HG03159 (cell line): ENCODE measurements around the gene LIN28B.
"Not testable (repeated sequence)": the region's sequence is repeated elsewhere in the genome, so short reads cannot be mapped to it uniquely, and the experiment has no call there.

ENCODE experiments used
- ATAC-seq: cut with Tn5 transposase; IDR thresholded peaks from one replicate; pipeline ENCODE4 v1.9.1; 2021; ENCODE audit warnings: mild to moderate bottlenecking, moderate library complexity; ENCODE audit not compliant: unreplicated experiment

LIN28B gene

GRCh38 chr6:105005451-105005850 lies 48.5 kb downstream of the LIN28B start:
- ATAC-seq: no peak

DNA sequence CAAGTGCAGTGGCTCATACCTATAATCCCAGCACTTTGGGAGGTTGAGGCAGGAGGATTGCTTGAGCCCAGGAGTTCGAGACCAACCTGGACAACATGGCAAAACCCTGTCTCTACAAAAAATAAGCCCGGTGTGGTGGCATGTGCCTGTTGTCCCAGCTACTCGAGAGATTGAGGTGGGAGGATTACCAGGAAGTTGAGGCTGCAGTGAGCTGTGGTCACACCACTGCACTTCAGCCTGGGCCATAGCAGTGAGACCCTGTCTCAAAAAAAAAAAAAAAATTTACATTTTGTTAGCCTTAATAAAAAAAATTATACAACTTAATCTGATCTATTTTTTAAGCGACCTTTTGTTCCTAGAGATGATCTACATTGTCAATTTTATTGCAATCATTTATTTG lies 56.6 kb downstream of the LIN28B start:
- not testable (repeated sequence) for ATAC-seq

DNA sequence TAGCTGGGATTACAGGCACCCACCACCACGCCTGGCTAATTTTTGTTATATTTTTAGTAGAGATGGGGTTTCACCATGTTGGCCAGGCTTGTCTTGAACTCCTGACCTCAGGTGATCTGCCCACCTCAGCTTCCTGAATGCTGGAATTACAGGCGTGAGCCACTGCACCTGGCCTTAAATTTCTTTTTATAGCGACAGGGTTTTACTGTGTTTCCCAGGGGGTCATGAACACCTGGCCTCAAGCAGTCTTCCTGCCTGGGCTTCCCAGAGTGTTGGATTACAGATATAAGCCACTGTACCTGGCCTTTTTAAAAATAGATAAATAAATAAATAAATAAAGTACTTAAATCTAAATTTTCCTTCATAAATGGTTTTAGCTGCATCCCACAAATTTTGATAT lies 57.5 kb downstream of the LIN28B start:
- no peak for ATAC-seq

- ATAC-seq: no peak
Observed at GRCh38 chr6:105014954-105015353, 58.0 kb downstream of the LIN28B start.

DNA sequence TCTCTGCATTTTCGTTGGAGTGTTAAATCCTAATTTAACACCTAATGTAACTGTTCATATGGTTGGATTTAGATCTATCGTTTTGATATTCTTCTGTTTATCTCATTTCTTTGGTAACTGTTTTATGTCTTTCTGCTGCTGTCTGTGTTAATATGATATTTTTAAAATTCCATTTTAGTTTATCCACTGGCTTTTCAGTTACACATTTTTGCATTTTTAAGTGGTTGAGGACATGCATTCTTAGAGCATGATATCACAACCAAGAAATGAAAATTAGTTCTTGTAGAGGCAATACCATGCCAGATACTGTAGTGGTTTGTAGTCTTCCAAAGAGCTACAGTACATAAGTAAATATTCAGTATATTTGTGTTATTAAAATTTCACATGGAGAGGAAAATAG lies 58.6 kb downstream of the LIN28B start:
- ATAC-seq: no peak

DNA sequence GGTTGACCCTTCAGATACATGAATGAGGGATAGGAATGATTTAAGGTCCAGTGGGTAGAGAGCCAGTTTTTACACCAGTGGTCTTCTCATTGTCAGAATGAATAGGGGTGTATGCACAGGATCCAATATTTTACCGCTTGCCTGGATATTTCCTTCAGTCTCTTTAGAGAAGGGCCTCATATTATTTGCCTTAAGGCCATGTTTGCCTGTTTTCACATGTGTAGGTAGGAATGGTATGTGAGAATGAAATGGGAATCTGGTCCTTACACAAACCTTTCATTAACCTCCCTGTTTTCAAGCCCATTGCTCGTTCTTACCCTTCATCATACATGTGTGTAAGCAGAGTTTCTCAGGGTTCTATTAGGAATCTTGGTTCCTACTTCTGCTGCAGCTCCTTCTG lies 62.4 kb downstream of the LIN28B start:
- ATAC-seq: no peak

DNA sequence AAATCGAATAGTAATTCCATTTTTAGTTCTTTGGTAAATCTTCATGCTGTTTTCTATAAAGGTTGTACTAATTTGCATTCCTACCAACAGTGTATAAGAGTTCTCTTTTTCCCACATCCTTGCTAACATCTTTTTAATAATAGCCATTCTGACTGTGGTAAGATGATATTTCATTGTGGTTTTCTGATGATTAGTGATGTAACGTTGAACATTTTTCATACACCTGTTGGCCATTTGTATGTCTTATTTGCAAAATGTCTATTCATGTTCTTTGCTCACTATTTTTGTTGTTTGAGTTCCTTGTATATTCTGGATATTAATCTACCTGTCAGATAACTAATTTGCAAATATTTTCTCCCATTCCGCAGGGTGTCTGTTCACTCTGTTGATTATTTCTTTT lies 64.5 kb downstream of the LIN28B start:
- no peak for ATAC-seq

DNA sequence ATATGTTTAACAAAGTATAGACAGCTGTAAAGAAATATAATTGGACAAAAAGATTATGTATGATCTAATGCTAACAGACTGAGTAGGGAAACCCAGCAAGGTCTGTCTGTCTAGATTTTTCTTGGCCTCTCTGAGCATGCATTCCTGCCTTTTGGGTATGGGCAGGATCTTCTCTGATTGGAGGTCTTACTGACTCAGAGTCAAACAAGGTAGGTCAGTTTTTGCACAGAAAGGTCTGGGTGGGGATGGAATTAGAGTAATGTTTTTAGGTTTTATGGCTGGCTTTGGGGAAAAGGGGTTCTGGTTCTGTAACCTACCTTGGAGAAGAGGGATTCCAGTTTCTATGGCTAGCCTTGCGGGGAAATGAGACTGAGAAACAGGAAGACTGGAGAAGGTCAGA lies 65.5 kb downstream of the LIN28B start:
- no peak for ATAC-seq

DNA sequence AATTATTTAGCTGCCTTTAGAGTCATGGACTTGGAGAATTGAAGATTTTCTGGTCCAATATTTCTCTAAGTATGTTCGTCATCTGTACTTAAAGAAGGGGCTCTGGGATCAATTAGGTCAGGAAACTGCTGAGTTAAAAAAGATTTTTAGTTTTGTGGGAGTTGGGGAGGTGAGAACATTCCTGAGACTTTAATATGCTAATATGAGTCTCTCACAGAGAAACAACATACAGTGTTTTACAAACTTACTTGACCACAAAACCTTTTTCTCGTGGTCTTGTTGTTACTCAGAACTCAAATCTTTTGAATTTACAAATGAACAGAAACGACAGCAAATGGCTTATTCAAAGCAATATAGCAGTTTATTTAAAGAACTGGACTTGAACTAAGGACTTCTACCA lies 67.9 kb downstream of the LIN28B start:
- ATAC-seq: no peak

- no peak for ATAC-seq
Observed at GRCh38 chr6:105028898-105029297, 72.0 kb downstream of the LIN28B start.

- ATAC-seq: no peak
Observed at GRCh38 chr6:105029581-105029980, 72.7 kb downstream of the LIN28B start.

DNA sequence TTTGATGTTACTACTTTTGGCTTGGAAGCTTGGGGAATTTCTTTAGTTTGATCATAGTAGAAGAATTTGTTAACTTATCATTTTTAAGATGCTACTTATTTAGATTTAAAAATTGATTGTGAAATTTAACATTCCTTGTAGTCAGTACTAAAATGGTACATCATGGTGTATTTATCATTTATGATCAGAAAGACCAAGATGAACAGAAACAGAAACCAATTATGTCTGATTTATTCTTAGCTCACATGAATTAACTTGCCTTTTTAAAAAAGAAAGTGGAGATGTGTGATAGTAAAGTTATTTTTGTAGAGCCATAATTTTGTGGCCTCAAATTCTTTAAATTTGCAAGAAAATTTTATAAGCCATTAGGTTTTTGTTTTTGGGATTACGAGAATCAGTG lies 77.6 kb downstream of the LIN28B start:
- ATAC-seq: no peak

DNA sequence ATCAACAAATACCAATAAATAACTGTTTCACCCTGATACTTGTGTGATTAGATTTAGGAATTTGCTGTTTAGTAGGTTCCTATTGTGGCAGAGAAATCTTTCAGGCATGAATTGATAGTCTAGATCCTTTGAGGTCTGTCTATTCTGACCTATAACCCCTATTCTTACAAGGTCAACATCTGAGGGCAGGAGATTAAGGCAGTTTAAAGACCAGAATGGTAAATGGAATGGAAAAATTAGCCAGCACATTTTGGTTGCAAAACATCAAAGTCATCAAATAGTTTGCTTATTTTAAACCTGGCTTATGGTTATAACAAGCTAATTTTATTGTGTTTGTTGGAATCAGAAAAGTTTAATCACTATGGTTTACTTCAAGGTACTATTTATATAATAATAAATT lies 78.4 kb downstream of the LIN28B start:
- no peak for ATAC-seq

GRCh38 chr6:105036351-105036750 lies 79.4 kb downstream of the LIN28B start:
- no peak for ATAC-seq

- no peak for ATAC-seq
Observed at GRCh38 chr6:105038259-105038658, 81.4 kb downstream of the LIN28B start.

- ATAC-seq: no peak
Observed at GRCh38 chr6:105041880-105042279, 85.0 kb downstream of the LIN28B start.

DNA sequence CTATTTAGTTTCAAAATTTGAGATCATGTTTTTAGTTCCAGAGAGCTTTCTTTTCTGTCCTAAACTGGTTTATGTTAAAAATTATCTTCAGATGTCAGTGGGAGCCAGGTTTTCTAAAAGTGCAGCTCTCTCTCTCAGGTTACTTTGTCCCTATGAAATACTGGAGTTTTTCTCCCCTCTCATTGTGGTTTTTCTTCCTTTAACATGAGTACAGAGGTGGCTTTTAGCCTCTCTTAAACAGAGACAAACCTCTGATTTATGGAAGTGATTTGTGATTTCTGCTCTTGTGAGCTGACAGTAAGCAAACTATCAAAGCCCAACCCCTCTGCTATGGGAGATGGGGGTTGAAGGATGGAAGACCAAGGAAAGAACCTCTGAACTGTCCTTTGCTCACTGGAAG lies 85.7 kb downstream of the LIN28B start:
- ATAC-seq: no peak

GRCh38 chr6:105043979-105044378 lies 87.1 kb downstream of the LIN28B start:
- ATAC-seq: no peak

- ATAC-seq: no peak
Observed at GRCh38 chr6:105045526-105045925, 88.6 kb downstream of the LIN28B start.

GRCh38 chr6:105051941-105052471 lies 95.1 kb downstream of the LIN28B start:
- no peak for ATAC-seq

DNA sequence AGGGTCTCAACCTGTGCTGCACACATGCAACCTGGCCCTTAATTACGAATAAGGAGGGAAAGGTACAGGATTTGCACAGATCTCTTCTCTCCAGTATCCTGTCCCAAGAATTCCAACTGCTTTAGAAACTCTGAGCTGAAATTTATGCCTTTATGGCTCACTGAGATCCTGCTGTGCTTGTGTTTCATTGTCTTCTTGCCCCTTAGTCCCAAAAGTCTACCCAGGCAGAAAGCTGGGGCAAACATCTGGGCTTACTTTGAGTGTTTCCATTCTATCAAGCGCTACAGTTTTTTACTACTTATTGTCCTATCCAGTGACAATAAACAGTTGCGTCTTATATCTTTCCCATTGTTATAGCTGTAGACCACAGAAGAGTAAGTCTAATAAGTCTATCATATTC lies 99.7 kb downstream of the LIN28B start:
- no peak for ATAC-seq

DNA sequence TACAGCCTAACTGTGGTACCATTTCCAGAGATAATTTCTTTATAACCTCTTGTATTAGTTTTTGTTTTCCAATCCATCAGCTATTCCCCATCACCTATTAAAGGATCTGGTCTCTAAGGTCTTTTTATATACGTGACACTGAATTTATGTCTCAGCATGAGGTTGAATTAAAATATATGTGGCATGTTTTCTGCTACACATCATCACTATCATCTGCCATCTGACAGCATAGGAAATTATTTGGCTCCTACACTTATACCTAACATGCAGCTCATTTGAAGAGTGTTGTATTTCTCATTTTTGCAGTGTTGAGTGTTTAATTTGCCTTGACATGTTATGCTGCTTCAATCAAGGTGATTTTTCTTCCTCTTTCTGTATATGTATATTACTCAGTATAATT lies 100.3 kb downstream of the LIN28B start:
- ATAC-seq: no peak

DNA sequence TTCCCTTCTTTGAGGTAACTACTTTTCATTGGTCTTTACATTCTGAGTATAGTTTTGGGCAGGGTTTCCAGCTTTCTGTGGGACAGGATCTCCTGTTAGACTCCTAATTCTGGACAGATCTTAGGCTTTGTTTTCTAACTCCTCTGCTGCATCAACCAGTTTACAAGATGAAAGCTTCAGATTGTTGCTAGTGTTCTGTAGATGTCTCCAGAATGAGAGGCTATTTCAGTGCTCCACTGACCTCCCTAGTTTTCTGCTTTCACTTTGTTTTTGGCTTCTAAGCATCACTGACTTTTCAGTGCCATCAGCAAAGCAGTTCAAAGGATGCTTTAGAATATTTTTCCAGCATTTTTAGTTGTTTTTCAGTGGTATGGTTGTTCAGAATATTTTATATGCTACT lies 101.4 kb downstream of the LIN28B start:
- ATAC-seq: no peak

DNA sequence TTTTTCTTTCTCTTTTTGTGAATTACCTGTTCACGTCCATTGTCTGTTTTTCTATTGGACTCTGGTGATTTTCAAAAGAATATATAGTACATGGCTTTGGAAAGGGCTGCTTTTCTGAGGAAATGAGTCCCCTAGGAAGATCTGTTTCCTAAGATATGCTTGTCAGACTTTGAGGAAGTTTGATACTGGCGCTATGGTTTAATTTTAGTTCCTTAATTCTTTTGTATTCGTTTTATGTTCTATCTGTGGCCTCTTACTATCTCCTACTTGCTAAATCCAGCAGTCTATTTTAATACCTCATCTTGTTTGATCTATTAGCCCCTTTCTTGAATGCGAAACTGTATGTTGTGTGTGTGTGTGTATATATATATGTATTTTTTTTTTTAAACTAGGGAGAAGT lies 101.9 kb downstream of the LIN28B start:
- no peak for ATAC-seq
